Endodermal cell (in vitro differentiated cells): ENCODE results near the gene CTNNA2. TPM values are rescaled to one million over a fixed set of nuclear protein-coding genes. Genes with fewer than 3 reads are reported as not detected.

ENCODE experiments used
- DNase-seq: peaks from one replicate; pipeline ENCODE4 v3.0.0-alpha.2; 2017
- H3K27ac ChIP-seq: 2 replicates; pipeline ENCODE4 v1.5.1; 2013; ENCODE audit warnings: mild to moderate bottlenecking, low read depth, low read length, moderate library complexity
- H3K27me3 ChIP-seq: 2 replicates; pipeline ENCODE4 v1.6.1; 2013; ENCODE audit warnings: mild to moderate bottlenecking, low read length, moderate library complexity; ENCODE audit not compliant: insufficient read depth, control insufficient read depth, poor library complexity, severe bottlenecking
- H3K36me3 ChIP-seq: 2 replicates; pipeline ENCODE4 v1.7.0; 2013; ENCODE audit warnings: mild to moderate bottlenecking, low read length, moderate library complexity; ENCODE audit not compliant: control insufficient read depth, insufficient read depth
- H3K4me1 ChIP-seq: one replicate; pipeline ENCODE4 v1.7.0; 2013; ENCODE audit warnings: low read length; ENCODE audit not compliant: control insufficient read depth, insufficient read depth
- H3K4me3 ChIP-seq: 2 replicates; pipeline ENCODE4 v1.5.1; 2013; ENCODE audit warnings: mild to moderate bottlenecking, low read length, moderate library complexity
- H3K9ac ChIP-seq: 2 replicates; pipeline ENCODE4 v1.6.1; 2013; ENCODE audit warnings: mild to moderate bottlenecking, low read length, moderate library complexity; ENCODE audit not compliant: poor library complexity, severe bottlenecking; ENCODE audit errors: extremely low read depth
- H3K9me3 ChIP-seq: 2 replicates; pipeline ENCODE4 v1.6.1; 2013; ENCODE audit warnings: mild to moderate bottlenecking, low read length, moderate library complexity; ENCODE audit not compliant: control insufficient read depth
- H3K27ac Mint-ChIP-seq: 2 replicates; pipeline ENCODE4 v1.8.0; 2020; ENCODE audit warnings: mixed read lengths
- H3K27me3 Mint-ChIP-seq: 2 replicates; pipeline ENCODE4 v1.8.0; 2021; ENCODE audit warnings: mild to moderate bottlenecking, mixed read lengths; ENCODE audit not compliant: insufficient read depth
- H3K36me3 Mint-ChIP-seq: 2 replicates; pipeline ENCODE4 v1.8.0; 2020; ENCODE audit warnings: low read depth, mixed read lengths
- H3K4me1 Mint-ChIP-seq: 2 replicates; pipeline ENCODE4 v1.8.0; 2020; ENCODE audit warnings: mixed read lengths
- H3K4me3 Mint-ChIP-seq: 2 replicates; pipeline ENCODE4 v1.8.0; 2020; ENCODE audit warnings: mild to moderate bottlenecking, moderate library complexity, mixed read lengths
- H3K9me3 Mint-ChIP-seq: 2 replicates; pipeline ENCODE4 v1.8.0; 2020; ENCODE audit warnings: mild to moderate bottlenecking, mixed read lengths
- CTCF ChIP-seq: fragments of 200-600 bp; sonication (generic); conservative IDR thresholded peaks from 2 replicates; pipeline ENCODE4 v1.5.0; 2021; ENCODE audit warnings: antibody characterized with exemption, mild to moderate bottlenecking
- WGBS, 2 experiments: methylation state at CpG; one replicate each; pipeline versions ENCODE4 v1.1.5 to v1.1.7; 2013; ENCODE audit warnings: missing lambda C conversion rate in 2 of 2, mixed read lengths in 1 of 2; ENCODE audit not compliant: insufficient coverage in 1 of 2, insufficient read length in 1 of 2; 5-methylcytosine and 5-hydroxymethylcytosine counted together
- total RNA-seq, 2 donors: library from RNA; stranded (reverse); fragmentation: NEBNext Ultra II Directional in 1 of 2; extraction: Animal tissue kit (Norgen Biotek cat#: 25700) in 1 of 2; gene quantifications; 2 replicates in 1 of 2; 3 replicates in 1 of 2; pipeline ENCODE4 v1.2.1, GENCODE V29; 2021

Gene CTNNA2
- total RNA-seq, 2 donors from 2014 or later: 7.7 to 9.8 TPM

GRCh38 chr2:79665091-79665490 lies 152.2 kb downstream of the CTNNA2 start:
- peaks cover 6% of the 10 kb centered on the region for H3K9me3 Mint-ChIP-seq
- TF ChIP-seq CTCF: no peak
- peaks cover 33% of the 10 kb centered on the region for H3K4me1 Mint-ChIP-seq
- H3K36me3 ChIP-seq: no peaks in the 10 kb centered on the region
- 95% methylated on average over 2 of the region's 2 CpGs; no CpG with 5 or more reads in 1 of the 2 experiments for WGBS, 2 experiments
- no peaks in the 10 kb centered on the region for H3K27me3 ChIP-seq
- H3K27me3 Mint-ChIP-seq: no peaks in the 10 kb centered on the region
- no peaks in the 10 kb centered on the region for H3K36me3 Mint-ChIP-seq
- no peak overlapping the region for H3K27ac Mint-ChIP-seq
- H3K9me3 ChIP-seq: no peaks in the 10 kb centered on the region
- no peak overlapping the region for H3K4me3 ChIP-seq
- H3K9ac ChIP-seq: no peak overlapping the region
- no peak overlapping the region for H3K4me3 Mint-ChIP-seq
- no peak overlapping the region for H3K27ac ChIP-seq
- no peaks in the 10 kb centered on the region for H3K4me1 ChIP-seq
- no peak for DNase-seq

- H3K36me3 Mint-ChIP-seq: no peaks in the 10 kb centered on the region
- H3K9ac ChIP-seq: no peak overlapping the region
- H3K9me3 ChIP-seq: no peaks in the 10 kb centered on the region
- 81 to 90% methylated on average over 2 to 4 of the region's 4 CpGs for WGBS, 2 experiments
- H3K4me1 Mint-ChIP-seq: peaks cover 30% of the 10 kb centered on the region
- H3K27ac Mint-ChIP-seq: no peak overlapping the region
- no peaks in the 10 kb centered on the region for H3K27me3 Mint-ChIP-seq
- H3K4me3 ChIP-seq: no peak overlapping the region
- no peaks in the 10 kb centered on the region for H3K27me3 ChIP-seq
- DNase-seq: no peak
- H3K4me3 Mint-ChIP-seq: no peak overlapping the region
- H3K4me1 ChIP-seq: no peaks in the 10 kb centered on the region
- no peaks in the 10 kb centered on the region for H3K36me3 ChIP-seq
- H3K9me3 Mint-ChIP-seq: peaks cover 6% of the 10 kb centered on the region
- TF ChIP-seq CTCF: no peak
- H3K27ac ChIP-seq: no peak overlapping the region
These were observed 153.6 kb downstream of the CTNNA2 start for GRCh38 chr2:79666430-79666829.

GRCh38 chr2:79669714-79670113 lies 156.9 kb downstream of the CTNNA2 start:
- H3K27me3 ChIP-seq: no peaks in the 10 kb centered on the region
- H3K4me1 ChIP-seq: no peaks in the 10 kb centered on the region
- peaks cover 6% of the 10 kb centered on the region for H3K9me3 Mint-ChIP-seq
- no peak overlapping the region for H3K4me3 ChIP-seq
- no peak for TF ChIP-seq CTCF
- DNase-seq: no peak
- WGBS, 2 experiments: 67 to 81% methylated on average over 1 to 5 of the region's 5 CpGs
- no peaks in the 10 kb centered on the region for H3K9me3 ChIP-seq
- H3K27ac Mint-ChIP-seq: no peak overlapping the region
- H3K36me3 Mint-ChIP-seq: no peaks in the 10 kb centered on the region
- H3K4me1 Mint-ChIP-seq: peaks cover 16% of the 10 kb centered on the region
- no peak overlapping the region for H3K4me3 Mint-ChIP-seq
- no peak overlapping the region for H3K27ac ChIP-seq
- H3K27me3 Mint-ChIP-seq: no peaks in the 10 kb centered on the region
- H3K9ac ChIP-seq: no peak overlapping the region
- H3K36me3 ChIP-seq: no peaks in the 10 kb centered on the region
